ENCODE results near the gene COMP.

The COMP gene

DNA sequence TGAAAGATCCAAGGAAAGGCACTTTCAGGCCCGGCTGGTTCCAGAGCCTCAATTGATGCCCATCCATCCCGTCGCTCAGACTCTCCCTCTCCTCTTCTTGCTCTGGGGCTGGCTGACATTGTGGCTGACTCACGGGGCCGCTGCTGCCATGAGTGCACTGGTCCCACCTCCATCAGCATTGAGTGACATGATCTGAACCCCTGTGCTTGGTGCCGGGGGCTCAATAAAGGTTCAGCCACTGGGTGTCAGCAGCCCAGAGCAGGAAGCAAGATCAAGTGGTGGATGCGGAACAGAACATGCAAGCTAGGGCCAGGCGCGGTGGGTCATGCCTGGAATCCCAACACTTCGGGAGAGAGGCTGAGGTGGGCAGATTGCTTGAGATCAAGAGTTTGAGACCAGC lies 39.5 kb downstream of the COMP start:
- Histone ChIP-seq H2AFZ (ENCODE audit: low read length) (no peak overlapping the region), H3K4me3 (ENCODE audit: low read length, poor library complexity, severe bottlenecking) (no peak overlapping the region), H3K4me1 (ENCODE audit: insufficient read depth, low read length, poor library complexity, severe bottlenecking) (no peaks in the 10 kb centered on the region), H3K9ac (ENCODE audit: low read depth, low read length, poor library complexity, severe bottlenecking) (no peak overlapping the region), H3K9me3 (ENCODE audit: insufficient read depth, low read depth, low read length) (no peaks in the 10 kb centered on the region), H3K9me2 (replicated peaks; ENCODE audit: low read depth, low read length) (no peaks in the 10 kb centered on the region), H4K20me1 (ENCODE audit: insufficient read depth, low read length, poor library complexity, severe bottlenecking) (no peaks in the 10 kb centered on the region), H3K4me2 (ENCODE audit: low read depth, low read length, poor library complexity, severe bottlenecking) (no peak overlapping the region), H3F3A (ENCODE audit: low read depth) (no peaks in the 10 kb centered on the region), H3K36me3 (ENCODE audit: insufficient read depth, low read length) (peaks cover 4% of the 10 kb centered on the region; the same call in 1 of the 2 replicates), H3K27me3 (ENCODE audit: insufficient read depth, low read length, poor library complexity, severe bottlenecking) (no peaks in the 10 kb centered on the region), H3K79me2 (ENCODE audit: insufficient read depth, low read length) (no peaks in the 10 kb centered on the region)
- no peak for TF ChIP-seq EZH2phosphoT487 (IDR thresholded peaks at IDR 0.05; ENCODE audit: borderline replicate concordance)
- TF ChIP-seq CTCF (conservative IDR thresholded peaks at IDR 0.05; ENCODE audit: low read length): no peak

DNA sequence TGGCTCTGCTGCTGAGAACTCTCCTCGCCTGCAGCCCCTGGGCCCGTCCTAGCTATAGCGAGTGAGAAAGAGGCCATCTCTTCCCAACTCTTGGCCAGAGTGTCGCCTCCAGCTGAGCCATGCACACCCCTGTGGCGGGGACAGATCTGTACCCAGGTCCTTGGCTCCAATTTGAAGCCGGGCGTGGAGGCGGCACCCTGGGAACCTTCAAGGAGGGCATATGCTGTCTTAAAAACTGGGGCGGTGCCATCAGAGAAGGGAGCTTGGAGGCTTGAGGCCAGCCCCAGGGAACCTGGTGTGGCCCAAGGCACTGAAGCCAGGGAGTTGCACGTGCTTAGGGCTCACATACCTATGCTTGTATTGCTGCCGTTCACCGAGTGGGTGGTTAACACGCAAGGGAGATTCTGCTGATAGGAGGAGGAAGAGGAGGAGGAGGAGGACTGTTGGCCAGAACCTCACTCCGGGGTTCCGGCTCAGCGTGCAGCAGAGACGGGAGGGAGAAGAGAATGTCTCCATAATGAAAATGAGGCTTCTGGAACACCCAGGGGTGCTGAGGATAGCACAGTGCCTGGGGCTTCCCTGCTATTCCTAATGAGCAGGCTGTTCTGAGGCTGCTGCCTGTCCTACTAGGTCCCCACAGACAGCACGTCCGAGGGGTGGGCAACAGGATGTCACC lies 40.7 kb downstream of the COMP start:
- no peak overlapping the region for H2AFZ ChIP-seq (ENCODE audit: low read length)
- H3K9ac ChIP-seq (ENCODE audit: low read depth, low read length, poor library complexity, severe bottlenecking): no peak overlapping the region
- H4K20me1 ChIP-seq (ENCODE audit: insufficient read depth, low read length, poor library complexity, severe bottlenecking): no peaks in the 10 kb centered on the region
- H3F3A ChIP-seq (ENCODE audit: low read depth): no peaks in the 10 kb centered on the region
- H3K4me2 ChIP-seq (ENCODE audit: low read depth, low read length, poor library complexity, severe bottlenecking): no peak overlapping the region
- H3K36me3 ChIP-seq (ENCODE audit: insufficient read depth, low read length): peaks cover 4% of the 10 kb centered on the region; the same call in 1 of the 2 replicates
- no peaks in the 10 kb centered on the region for H3K4me1 ChIP-seq (ENCODE audit: insufficient read depth, low read length, poor library complexity, severe bottlenecking)
- no peaks in the 10 kb centered on the region for H3K79me2 ChIP-seq (ENCODE audit: insufficient read depth, low read length)
- TF ChIP-seq EZH2phosphoT487 (IDR thresholded peaks at IDR 0.05; ENCODE audit: borderline replicate concordance) (no peak), CTCF (conservative IDR thresholded peaks at IDR 0.05; ENCODE audit: low read length) (no peak)
- H3K4me3 ChIP-seq (ENCODE audit: low read length, poor library complexity, severe bottlenecking): no peak overlapping the region
- no peaks in the 10 kb centered on the region for H3K9me2 ChIP-seq (replicated peaks; ENCODE audit: low read depth, low read length)
- H3K9me3 ChIP-seq (ENCODE audit: insufficient read depth, low read depth, low read length): no peaks in the 10 kb centered on the region
- H3K27me3 ChIP-seq (ENCODE audit: insufficient read depth, low read length, poor library complexity, severe bottlenecking): no peaks in the 10 kb centered on the region

DNA sequence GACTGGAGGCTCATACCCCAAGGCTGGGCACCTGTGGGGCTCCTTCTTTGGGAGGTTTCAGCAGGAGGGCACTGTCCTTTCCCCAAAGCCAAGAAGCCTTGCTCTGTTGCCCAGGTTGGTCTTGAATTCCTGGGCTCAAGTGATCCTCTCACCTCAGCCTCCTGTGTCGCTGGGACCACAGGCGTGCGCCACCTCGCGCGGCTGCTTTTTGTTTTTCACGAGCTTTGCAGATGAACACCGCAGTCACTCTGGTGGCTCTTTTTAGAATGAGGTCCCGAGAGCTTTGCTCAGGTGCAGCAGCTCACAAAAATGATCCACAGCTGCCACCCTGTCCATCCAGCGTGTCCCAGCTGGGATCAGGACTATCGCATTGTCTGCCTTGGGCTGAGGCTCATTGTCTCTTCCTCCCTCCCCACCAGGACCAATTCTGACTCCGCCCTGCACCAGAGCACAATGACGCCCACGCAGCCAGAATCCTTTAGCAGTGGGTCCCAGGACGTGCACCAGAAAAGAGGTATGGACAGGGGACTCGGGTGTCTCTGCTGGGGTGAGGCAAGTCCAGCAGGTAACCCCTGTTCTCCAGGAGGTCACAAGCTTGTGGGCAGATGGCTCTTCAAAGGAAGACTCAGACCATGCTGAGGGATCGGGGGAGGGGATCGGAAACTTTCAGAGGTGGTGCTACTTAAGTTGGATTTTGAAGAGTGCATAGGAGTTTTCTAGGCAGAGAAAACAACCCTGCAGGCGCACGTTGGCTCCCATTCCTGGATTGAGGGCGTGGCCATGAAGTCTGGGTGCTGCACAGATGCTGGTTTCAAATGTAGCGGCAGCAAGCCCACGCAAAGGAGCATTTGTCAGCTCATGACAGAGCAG lies 41.5 kb downstream of the COMP start:
- Histone ChIP-seq H3K9me2 (replicated peaks; ENCODE audit: low read depth, low read length) (no peaks in the 10 kb centered on the region), H3K27me3 (ENCODE audit: insufficient read depth, low read length, poor library complexity, severe bottlenecking) (no peaks in the 10 kb centered on the region), H4K20me1 (ENCODE audit: insufficient read depth, low read length, poor library complexity, severe bottlenecking) (no peaks in the 10 kb centered on the region), H3K4me1 (ENCODE audit: insufficient read depth, low read length, poor library complexity, severe bottlenecking) (no peaks in the 10 kb centered on the region), H3K9ac (ENCODE audit: low read depth, low read length, poor library complexity, severe bottlenecking) (no peak overlapping the region), H3K36me3 (ENCODE audit: insufficient read depth, low read length) (peaks cover 4% of the 10 kb centered on the region; the same call in 1 of the 2 replicates), H3F3A (ENCODE audit: low read depth) (no peaks in the 10 kb centered on the region), H3K9me3 (ENCODE audit: insufficient read depth, low read depth, low read length) (no peaks in the 10 kb centered on the region), H2AFZ (ENCODE audit: low read length) (no peak overlapping the region), H3K4me2 (ENCODE audit: low read depth, low read length, poor library complexity, severe bottlenecking) (no peak overlapping the region), H3K4me3 (ENCODE audit: low read length, poor library complexity, severe bottlenecking) (no peak overlapping the region), H3K79me2 (ENCODE audit: insufficient read depth, low read length) (no peaks in the 10 kb centered on the region)
- TF ChIP-seq CTCF (conservative IDR thresholded peaks at IDR 0.05; ENCODE audit: low read length) (no peak), EZH2phosphoT487 (IDR thresholded peaks at IDR 0.05; ENCODE audit: borderline replicate concordance) (no peak)
